Dendritic cell treated with granulocyte-macrophage colony-stimulating factor and Interleukin-4, amounts not matched to agents 40 ng/mL and 50 ng/mL, for 4 days (primary cell): ENCODE measurements around the gene SYT8.
"Not testable (repeated sequence)": the region's sequence is repeated elsewhere in the genome, so short reads cannot be mapped to it uniquely, and the experiment has no call there.

Experiments used
- H3K27ac Mint-ChIP-seq: one replicate; pipeline ENCODE4 v1.8.0; 2022; ENCODE audit warnings: mild to moderate bottlenecking, mixed read lengths
- H3K27me3 Mint-ChIP-seq: one replicate; pipeline ENCODE4 v1.8.0; 2022; ENCODE audit warnings: mild to moderate bottlenecking, mixed read lengths
- H3K36me3 Mint-ChIP-seq: one replicate; pipeline ENCODE4 v1.8.0; 2022; ENCODE audit warnings: low read depth, mixed read lengths
- H3K4me1 Mint-ChIP-seq: one replicate; pipeline ENCODE4 v1.8.0; 2022; ENCODE audit warnings: low read depth, mixed read lengths
- H3K4me3 Mint-ChIP-seq: one replicate; pipeline ENCODE4 v1.8.0; 2022; ENCODE audit warnings: mild to moderate bottlenecking, moderate library complexity, mixed read lengths
- H3K9me3 Mint-ChIP-seq: one replicate; pipeline ENCODE4 v1.8.0; 2022; ENCODE audit warnings: mixed read lengths
- intact Hi-C: fragments of 100-400 bp; cut with micrococcal nuclease; formaldehyde crosslinking; loops from one replicate; pipeline ENCODE4 v1.15.0; 2022

Gene SYT8

DNA sequence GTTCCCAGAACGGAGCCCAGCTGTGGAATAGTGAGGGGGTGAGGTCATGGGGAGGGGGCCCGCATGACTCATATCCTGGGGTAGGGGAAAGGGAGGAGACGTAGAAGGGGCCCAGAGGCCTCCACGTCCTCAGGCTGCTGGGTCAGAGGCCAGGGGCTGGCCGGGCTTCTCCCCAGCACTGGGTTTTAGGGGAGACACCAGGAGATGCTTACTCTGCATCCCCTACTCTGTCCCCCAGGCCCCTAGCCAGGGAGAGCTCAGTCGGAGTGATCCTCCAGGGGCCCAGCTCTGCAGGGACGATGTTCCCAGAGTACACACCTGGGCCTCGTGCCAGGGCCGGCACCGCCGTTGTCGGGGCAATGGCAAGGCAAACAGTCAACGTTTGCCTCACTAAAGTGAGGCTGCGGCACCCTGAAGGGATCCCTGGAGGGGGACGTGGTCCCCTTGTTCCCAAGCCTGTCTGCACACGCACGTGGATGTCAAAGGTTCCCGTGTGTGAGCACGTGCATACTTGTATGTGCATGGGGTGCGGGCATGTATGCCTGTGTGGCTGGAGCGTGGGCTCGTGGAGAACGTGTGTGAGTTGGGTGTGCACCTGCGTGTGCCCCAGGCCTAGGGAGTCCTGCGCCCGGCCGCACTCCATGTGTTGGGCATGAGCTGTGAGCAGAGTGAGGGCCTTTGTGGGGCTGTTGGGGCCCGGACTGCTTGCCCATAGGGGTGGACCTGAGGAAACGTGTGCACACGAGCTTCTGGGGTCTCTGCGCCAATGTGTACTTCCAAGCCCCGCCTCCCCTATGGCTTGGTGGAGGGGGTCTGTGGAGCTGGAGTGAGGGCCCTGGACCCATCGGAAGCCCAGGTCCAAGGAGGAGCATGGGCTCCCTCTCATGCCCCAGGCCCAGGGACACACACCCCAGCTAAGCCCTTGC is 42.7 kb downstream of the SYT8 start:
- peaks cover 55% of the 10 kb centered on the region for H3K36me3 Mint-ChIP-seq
- intact Hi-C loops: no loop called here
- H3K9me3 Mint-ChIP-seq: no peaks in the 10 kb centered on the region
- no peak overlapping the region for H3K4me3 Mint-ChIP-seq
- H3K27ac Mint-ChIP-seq: no peak overlapping the region
- H3K27me3 Mint-ChIP-seq: no peaks in the 10 kb centered on the region
- peaks cover 79% of the 10 kb centered on the region for H3K4me1 Mint-ChIP-seq

DNA sequence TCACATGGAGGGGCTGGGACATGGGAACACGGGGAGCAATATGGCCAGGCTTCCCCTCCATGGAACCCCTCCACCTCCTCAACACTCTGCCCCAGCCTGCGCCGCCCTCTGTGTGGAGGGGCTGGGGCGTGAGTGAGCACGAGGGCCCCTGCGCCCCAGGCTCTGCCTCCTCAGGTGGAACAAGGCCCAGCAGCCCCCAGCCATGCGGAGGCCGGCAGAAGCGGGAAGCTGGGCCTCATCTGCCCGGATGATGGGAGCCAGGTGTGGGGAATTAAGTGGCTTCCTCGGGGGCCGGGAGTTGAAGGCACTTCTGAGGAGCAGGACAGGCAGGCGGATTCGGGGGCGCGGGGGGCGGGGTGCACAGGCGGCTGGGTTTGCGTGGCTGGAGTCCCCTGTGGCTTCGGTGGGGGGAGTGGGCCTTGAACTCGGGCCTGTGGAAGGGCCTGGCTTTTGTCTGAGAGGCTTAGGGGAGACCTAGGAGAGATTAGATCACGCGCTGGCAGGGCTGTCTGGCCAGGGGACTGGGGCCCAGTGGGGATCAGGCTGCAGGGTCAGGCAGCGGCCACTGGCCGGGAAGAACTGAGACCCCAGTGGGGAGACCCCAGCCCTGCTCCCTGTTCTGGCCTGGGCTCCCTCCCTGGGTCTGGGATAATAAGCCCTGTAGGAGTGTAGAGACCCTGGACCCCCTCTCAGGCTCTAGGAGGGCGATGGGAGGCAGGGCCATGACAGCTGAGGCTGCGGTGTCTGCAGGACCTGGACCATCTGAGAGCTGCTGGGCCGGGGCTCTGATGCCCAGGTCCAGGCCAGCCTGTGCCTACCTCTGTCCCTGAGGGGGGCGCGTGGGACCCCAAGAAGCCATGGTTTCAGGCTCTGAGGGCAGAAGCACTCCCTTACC is 43.6 kb downstream of the SYT8 start:
- peaks cover 71% of the 10 kb centered on the region for H3K4me1 Mint-ChIP-seq
- intact Hi-C loops: no loop called here
- no peak overlapping the region for H3K4me3 Mint-ChIP-seq
- no peaks in the 10 kb centered on the region for H3K9me3 Mint-ChIP-seq
- H3K27me3 Mint-ChIP-seq: no peaks in the 10 kb centered on the region
- peaks cover 55% of the 10 kb centered on the region for H3K36me3 Mint-ChIP-seq
- peak overlapping the region; percentile 82 for H3K27ac Mint-ChIP-seq

DNA sequence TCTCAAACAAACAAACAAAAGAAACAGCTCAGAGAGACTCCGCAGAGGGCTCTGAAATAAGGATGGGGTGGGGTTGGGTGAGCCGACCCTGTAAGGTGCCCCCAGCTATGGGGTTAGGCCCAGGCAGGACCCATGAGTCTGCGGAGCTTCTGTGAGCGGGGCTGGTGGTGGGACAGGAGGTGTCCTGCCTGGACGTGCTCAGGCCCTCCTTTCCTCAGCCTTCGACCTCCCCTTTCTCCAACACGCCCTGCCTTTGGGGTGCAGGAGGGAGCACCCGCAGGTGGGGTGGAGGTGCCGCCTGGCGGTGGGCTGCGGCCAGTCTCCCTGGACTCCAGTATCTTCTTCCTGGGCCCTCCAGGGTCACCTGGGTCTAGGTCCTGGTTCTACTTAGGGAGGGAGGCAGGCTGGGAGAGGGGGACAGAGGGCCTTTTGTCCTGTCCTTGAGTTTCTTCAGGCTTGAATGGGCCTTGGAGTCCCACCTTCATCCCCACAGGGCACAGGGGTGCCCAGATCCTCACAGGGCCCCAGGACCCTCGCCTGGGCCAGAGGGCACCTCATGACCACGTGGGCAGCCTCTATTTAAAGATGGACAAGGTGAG is 44.7 kb downstream of the SYT8 start:
- Mint-ChIP-seq H3K36me3 (peaks cover 55% of the 10 kb centered on the region), H3K4me1 (peaks cover 66% of the 10 kb centered on the region)

DNA sequence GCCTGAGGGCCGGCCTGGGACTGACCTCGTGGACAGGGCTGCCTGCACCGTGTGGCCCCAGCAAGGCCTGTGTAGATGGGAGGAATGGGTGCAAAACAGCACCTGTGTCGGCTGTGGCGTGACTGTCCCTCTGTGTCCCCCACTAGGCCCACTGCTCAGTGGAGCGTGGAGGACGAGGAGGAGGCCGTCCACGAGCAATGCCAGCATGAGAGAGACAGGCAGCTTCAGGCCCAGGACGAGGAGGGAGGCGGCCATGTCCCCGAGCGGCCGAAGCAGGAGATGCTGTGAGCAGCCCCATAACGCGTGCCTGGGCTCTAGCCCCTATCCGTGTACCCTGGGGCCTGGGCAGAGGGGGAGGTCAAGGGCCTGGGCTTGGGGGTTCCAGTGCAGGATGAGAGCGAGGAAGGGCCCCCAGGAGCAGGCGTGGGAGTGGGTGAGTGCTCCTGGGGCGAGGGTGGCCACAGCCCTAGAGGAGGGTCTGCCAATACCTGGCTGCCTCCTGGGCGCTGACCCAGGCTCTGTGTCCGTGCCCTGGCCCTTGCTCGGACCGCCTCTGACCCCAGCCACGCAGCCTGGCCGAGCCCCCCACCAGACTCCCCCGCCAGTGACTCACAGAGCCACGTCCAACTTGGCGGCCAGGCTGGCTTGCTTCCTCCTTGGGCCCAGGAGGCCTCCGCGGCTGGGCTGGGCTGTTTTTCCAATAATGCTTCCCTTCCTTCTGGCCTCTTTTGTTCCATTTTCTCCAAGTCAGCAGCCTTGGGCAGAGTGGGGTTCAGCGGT is 45.3 kb downstream of the SYT8 start:
- Mint-ChIP-seq H3K9me3 (no peaks in the 10 kb centered on the region), H3K27ac (peak overlapping the region; percentile 82), H3K4me3 (no peak overlapping the region), H3K4me1 (peaks cover 64% of the 10 kb centered on the region), H3K27me3 (no peaks in the 10 kb centered on the region), H3K36me3 (peaks cover 52% of the 10 kb centered on the region)
- intact Hi-C loops: no loop called here

More for the DNA sequence above, 44.7 kb downstream of the SYT8 start:
- no peaks in the 10 kb centered on the region for H3K27me3 Mint-ChIP-seq
- no peaks in the 10 kb centered on the region for H3K9me3 Mint-ChIP-seq
- intact Hi-C loops: no loop called here
- H3K4me3 Mint-ChIP-seq: no peak overlapping the region
- H3K27ac Mint-ChIP-seq: peak overlapping the region; percentile 82

DNA sequence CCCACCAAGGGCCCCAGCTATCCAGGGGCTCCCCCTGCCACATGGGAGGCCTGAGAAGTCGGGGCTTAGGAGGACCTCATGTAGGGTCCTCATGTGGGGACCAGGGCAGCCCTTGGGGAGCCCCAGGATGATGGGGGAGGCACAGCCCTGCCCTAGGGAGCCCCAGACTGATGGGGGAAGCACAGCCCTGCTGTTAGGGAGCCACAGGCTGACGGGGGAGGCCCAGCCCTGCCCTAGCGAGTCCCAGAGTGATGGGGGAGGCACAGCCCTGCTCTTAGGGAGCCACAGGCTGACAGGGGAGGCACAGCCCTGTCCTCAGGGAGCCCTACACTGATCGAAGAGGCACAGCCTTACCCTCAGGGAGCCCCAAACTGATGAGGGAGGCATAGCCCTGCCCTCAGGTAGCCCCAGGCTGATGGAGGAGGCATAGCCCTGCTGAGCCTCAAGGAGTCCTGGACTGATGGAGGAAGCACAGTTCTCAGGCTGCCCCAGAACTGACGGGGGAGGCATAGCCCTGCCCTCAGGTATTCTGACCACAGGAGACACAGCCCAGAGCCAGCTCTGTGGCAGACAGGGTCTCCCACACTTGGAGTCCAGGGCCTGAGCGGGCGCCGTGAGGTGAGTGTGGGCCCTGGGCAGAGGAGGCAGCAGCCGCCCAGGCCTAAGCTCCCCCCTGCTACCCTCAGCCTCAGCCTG is 46.1 kb downstream of the SYT8 start:
- Mint-ChIP-seq H3K27me3 (no peaks in the 10 kb centered on the region), H3K4me1 (peaks cover 58% of the 10 kb centered on the region), H3K36me3 (peaks cover 45% of the 10 kb centered on the region), H3K4me3 (no peak overlapping the region), H3K27ac (peak overlapping the region; percentile 82), H3K9me3 (no peaks in the 10 kb centered on the region)
- intact Hi-C loops: no loop called here

DNA sequence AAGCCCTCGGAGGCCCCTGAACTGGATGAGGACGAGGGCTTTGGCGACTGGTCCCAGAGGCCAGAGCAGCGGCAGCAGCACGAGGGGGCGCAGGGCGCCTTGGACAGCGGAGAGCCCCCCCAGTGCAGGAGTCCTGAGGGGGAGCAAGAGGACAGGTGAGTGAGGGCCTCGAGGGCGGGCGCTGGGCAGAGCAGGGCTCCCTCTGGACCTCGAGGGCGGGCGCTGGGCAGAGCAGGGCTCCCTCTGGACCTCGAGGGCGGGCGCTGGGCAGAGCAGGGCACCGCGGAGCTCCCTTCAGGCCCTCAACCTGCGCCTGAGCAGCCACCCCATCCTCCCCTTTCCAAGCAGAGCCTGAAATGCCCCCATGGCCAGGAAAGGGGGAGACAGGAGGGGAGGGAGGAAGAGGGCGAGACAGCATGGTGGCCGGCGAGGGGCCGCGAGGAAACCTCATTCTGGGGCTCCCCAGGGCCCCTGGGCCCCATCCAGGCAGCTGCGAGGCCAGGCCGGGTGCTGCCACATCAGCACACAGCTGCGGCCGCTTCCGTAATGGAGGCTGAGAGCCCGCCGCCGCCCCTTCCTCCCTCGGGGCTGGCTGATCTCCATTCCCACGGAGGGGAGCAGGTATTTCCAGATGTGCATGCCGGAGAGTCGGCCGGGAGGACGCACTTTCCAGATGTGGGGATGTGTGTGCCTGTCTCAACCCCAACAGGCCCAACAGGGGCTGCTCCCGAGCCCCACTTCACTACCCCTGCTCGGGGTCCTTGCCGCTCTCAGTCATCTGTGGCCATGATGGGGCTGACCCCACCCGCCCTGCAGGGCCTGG is 46.9 kb downstream of the SYT8 start:
- peak overlapping the region; percentile 82 for H3K27ac Mint-ChIP-seq
- no peak overlapping the region for H3K4me3 Mint-ChIP-seq
- no peaks in the 10 kb centered on the region for H3K9me3 Mint-ChIP-seq
- peaks cover 50% of the 10 kb centered on the region for H3K4me1 Mint-ChIP-seq
- H3K27me3 Mint-ChIP-seq: no peaks in the 10 kb centered on the region
- H3K36me3 Mint-ChIP-seq: peaks cover 37% of the 10 kb centered on the region
- intact Hi-C loops: no loop called here

DNA sequence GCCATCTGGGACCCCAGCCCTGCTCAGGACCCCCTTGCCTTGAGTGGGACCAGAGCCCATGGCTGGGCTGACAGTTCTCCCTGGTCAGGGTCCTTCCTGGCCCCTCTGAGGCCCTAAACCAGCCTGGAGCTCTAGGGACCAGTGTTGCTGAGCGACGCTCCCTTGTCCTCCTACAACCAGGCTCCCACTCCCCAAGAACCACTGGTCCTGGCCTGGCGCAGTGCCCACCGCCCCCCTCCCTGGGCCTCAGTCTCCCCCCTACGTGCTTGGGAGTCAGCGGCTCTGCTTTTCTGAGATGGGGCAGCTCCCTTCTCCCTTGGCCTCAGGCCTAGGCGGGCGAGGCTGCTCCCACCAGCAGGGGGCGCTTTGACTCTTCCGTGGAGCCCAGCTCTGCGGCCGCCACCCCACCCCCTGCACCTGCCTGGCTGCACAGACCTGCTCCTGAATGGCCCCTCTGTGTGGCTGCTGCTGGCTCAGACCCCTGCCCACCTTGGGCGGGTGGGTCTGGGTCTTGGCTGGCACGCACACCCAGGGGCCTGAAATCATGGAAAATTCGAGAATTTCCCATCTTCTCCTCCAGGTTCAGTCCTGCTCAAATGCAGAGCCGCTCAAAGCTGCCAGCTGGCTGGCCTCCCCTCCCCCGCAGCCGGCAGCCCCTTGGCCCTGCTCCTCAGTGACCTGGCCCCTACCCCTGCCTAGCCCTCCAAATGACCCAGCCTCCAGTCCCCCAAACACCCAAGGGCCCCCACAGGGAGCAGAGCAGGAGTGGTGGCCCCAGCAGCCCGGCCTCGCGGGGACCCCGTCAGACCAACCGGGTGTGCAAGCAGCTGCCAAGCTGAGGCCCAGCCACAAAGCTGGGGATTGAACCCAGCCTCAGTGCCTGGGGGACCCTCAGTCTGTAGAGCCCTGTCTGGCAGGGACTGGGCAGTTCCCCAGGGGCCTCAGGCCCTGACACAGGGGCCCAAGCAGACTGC is 47.8 kb downstream of the SYT8 start:
- H3K27ac Mint-ChIP-seq: peak overlapping the region; percentile 18
- peaks cover 1% of the 10 kb centered on the region for H3K27me3 Mint-ChIP-seq
- peaks cover 32% of the 10 kb centered on the region for H3K36me3 Mint-ChIP-seq
- no peak overlapping the region for H3K4me3 Mint-ChIP-seq
- intact Hi-C loops: no loop called here
- no peaks in the 10 kb centered on the region for H3K9me3 Mint-ChIP-seq
- H3K4me1 Mint-ChIP-seq: peaks cover 42% of the 10 kb centered on the region

DNA sequence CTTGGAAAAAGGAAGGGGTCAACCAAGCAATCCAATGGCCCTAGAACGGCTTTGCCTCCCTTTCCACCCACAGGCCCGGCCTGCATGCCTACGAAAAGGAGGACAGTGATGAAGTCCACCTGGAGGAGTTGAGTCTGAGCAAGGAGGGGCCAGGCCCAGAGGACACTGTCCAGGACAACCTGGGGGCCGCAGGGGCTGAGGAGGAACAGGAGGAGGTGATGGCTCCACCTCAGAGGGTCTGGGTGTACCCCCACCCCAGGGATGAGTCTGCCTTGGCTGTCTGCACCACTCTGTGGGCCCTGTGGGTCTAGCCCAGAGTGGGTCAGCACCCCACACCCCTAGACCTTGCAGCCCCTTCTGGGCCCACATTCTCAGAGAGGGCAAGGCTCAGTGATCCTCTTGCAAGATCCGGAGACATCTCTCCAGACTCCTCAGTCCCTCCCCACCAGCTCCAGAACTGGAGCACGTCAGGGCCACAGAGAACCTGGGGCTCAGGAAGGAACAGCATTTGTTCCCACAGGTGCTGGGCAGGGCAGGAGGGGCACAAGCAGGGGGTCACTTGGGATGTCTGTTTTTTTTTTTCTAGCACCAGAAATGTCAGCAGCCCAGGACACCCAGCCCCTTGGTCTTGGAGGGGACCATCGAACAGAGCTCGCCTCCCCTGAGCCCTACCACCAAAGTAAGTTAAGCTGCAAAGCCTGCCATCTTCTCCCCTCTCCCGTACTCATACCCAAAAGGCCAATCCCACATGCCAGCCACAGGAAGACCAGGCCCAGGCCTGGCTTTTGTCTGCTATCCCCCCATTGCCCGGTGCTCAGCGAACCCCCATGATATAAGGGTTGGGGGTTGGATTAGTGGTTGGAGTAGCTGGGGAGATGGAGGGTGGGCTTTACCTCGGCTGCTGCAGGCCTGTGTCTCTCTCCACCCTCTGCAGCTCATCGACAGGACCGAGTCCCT is 48.8 kb downstream of the SYT8 start:
- H3K27ac Mint-ChIP-seq: no peak overlapping the region
- peaks cover 21% of the 10 kb centered on the region for H3K36me3 Mint-ChIP-seq
- no peak overlapping the region for H3K4me3 Mint-ChIP-seq
- H3K9me3 Mint-ChIP-seq: no peaks in the 10 kb centered on the region
- H3K27me3 Mint-ChIP-seq: peaks cover 7% of the 10 kb centered on the region
- intact Hi-C loops: no loop called here
- peaks cover 42% of the 10 kb centered on the region for H3K4me1 Mint-ChIP-seq

DNA sequence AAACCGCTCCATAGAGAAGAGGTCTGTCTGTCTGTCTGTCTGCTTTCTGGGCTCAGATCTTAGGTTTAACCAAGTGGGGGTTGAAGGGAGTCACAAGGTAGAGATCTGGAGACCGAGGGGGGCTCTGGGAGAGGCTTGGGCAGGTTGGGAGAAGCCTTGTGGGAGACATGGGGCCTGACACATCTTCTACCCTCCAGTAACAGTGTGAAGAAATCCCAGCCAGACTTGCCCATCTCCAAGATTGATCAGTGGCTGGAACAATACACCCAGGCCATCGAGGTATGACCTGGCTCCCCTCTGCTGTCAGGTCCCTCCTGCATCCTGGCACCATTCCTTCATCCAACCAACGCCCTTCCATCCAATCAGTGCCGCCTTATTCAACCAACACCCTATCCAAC is 49.5 kb downstream of the SYT8 start:
- intact Hi-C loops: no loop called here
- peaks cover 18% of the 10 kb centered on the region for H3K36me3 Mint-ChIP-seq
- H3K27me3 Mint-ChIP-seq: peaks cover 12% of the 10 kb centered on the region
- peaks cover 45% of the 10 kb centered on the region for H3K4me1 Mint-ChIP-seq
- no peak overlapping the region for H3K27ac Mint-ChIP-seq
- no peak overlapping the region for H3K4me3 Mint-ChIP-seq
- no peaks in the 10 kb centered on the region for H3K9me3 Mint-ChIP-seq

DNA sequence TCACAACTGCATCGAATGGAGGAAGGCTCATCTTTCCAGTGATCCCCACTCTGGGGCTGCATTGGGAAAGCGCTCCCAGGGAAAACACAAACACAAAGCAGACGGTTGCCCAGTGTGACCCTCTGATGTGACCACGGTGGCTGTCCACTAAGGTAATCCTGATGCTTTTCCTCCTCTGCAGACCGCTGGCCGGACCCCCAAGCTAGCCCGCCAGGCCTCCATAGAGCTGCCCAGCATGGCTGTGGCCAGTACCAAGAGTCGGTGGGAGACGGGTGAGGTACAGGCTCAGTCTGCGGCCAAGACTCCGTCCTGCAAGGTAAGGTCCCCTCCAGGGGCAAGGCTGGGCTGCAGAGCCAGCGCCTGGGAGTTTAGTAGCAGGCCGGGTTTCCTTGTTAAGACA is 51.8 kb downstream of the SYT8 start:
- H3K36me3 Mint-ChIP-seq, H3K9me3 Mint-ChIP-seq, intact Hi-C loops, H3K4me3 Mint-ChIP-seq, H3K27ac Mint-ChIP-seq: not testable (repeated sequence)
- H3K4me1 Mint-ChIP-seq: peaks cover 42% of the 10 kb centered on the region
- H3K27me3 Mint-ChIP-seq: peaks cover 28% of the 10 kb centered on the region
